Measurements from ENCODE around the gene GRIK1. TPM values are rescaled to one million over a fixed set of nuclear protein-coding genes. Genes with fewer than 3 reads are reported as not detected.

Gene GRIK1
- total RNA-seq, 2 donors from 2014 or later = 0.21 TPM; not detected in 1

DNA sequence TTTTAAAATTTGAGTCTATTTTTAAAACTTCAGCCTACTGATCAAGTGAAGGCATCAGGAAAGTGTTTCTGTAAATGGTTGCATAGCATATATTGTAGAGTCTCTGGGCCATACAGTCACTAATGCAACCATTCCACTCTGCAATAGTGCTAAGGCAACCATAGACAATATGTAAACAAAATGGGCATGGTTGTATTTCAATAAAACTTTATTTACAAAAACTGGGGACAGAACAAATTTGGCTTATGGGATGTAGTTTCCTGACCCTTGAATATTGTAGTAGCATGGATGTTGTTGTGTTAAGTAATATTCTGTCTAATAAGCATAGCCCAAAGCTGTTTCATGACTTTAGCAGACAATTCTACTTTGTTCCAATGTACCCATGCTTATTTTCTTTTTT lies 117.7 kb downstream of the GRIK1 start:
- TF ChIP-seq, protein P1, sequence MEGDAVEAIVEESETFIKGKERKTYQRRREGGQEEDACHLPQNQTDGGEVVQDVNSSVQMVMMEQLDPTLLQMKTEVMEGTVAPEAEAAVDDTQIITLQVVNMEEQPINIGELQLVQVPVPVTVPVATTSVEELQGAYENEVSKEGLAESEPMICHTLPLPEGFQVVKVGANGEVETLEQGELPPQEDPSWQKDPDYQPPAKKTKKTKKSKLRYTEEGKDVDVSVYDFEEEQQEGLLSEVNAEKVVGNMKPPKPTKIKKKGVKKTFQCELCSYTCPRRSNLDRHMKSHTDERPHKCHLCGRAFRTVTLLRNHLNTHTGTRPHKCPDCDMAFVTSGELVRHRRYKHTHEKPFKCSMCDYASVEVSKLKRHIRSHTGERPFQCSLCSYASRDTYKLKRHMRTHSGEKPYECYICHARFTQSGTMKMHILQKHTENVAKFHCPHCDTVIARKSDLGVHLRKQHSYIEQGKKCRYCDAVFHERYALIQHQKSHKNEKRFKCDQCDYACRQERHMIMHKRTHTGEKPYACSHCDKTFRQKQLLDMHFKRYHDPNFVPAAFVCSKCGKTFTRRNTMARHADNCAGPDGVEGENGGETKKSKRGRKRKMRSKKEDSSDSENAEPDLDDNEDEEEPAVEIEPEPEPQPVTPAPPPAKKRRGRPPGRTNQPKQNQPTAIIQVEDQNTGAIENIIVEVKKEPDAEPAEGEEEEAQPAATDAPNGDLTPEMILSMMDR (IDR thresholded peaks at IDR 0.05) = no peak

DNA sequence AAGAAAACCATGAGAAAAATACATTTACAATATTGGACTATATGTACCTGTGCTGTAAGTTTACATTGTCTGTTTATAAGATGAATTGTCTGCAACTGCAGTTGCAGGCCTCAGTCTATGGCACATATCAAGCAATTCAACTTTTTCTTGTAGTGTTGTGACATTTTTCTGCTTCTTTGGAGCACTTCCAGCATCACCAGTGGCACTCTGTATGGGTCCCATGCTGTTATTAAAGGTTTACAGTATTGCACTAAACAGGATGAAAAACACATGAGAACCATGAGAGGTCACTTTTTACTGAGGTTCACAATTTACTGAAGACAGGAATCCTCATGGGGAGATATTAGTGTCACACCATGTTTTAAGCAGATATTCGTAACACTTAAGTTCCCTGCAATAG lies 118.6 kb downstream of the GRIK1 start:
- DNase-seq (ENCODE audit: low spot score) = no peak
- no peak overlapping the region for H3K4me3 ChIP-seq
- no peak overlapping the region for H3K27ac ChIP-seq
- H3K36me3 ChIP-seq = no peaks in the 10 kb centered on the region
- TF ChIP-seq, protein P1 (IDR thresholded peaks at IDR 0.05) = no peak
- no peak for ATAC-seq (ENCODE audit: insufficient number of reproducible peaks, low FRiP score, low read depth)
- H3K9me3 ChIP-seq = no peaks in the 10 kb centered on the region
- H3K4me1 ChIP-seq (ENCODE audit: control insufficient read depth in 1 of 2, low read depth in 2 of 2) = no peaks in the 10 kb centered on the region
- no peaks in the 10 kb centered on the region for H3K27me3 ChIP-seq (replicated peaks; ENCODE audit: insufficient read depth)

More for the DNA sequence above, 117.7 kb downstream of the GRIK1 start:
- no peak overlapping the region for H3K27ac ChIP-seq
- no peaks in the 10 kb centered on the region for H3K9me3 ChIP-seq
- ATAC-seq (ENCODE audit: insufficient number of reproducible peaks, low FRiP score, low read depth) = no peak
- DNase-seq (ENCODE audit: low spot score) = no peak
- H3K4me3 ChIP-seq = no peak overlapping the region
- no peaks in the 10 kb centered on the region for H3K36me3 ChIP-seq
- no peaks in the 10 kb centered on the region for H3K27me3 ChIP-seq (replicated peaks; ENCODE audit: insufficient read depth)
- H3K4me1 ChIP-seq (ENCODE audit: control insufficient read depth in 1 of 2, low read depth in 2 of 2) = no peaks in the 10 kb centered on the region

DNA sequence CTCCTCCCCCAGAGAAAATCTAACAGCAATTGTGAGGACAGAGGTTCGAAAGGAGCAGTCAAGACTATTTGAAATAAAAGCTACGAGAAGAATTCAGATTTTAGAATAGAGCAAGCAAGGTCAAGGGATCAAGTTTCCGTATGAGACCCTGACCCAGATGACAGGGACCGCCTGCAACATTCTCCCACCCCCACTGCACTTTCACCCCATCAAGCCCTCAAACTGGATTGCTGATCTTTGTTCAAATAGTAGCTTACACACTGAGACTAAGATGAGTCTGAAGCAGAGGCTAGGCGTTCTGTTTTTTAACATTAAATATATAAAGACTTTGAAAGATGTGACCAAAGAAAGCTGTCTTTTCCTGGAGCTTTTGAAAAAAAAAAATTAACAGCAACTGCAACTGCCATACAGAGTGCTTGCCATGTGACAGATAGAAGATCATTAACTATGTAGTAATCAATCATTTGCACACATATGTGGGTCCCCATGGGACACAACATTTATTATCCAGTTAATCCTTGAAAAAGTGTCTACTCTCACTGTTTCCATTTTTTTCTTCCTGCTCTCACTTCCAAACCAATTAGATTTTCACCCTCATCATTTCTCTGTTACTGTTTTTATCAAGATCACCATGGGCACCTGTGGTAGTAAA lies 120.0 kb downstream of the GRIK1 start:
- no peak for DNase-seq (ENCODE audit: low spot score)
- Histone ChIP-seq H3K27ac (no peak overlapping the region), H3K27me3 (replicated peaks; ENCODE audit: insufficient read depth) (no peaks in the 10 kb centered on the region), H3K4me1 (ENCODE audit: control insufficient read depth in 1 of 2, low read depth in 2 of 2) (no peaks in the 10 kb centered on the region), H3K36me3 (no peaks in the 10 kb centered on the region), H3K9me3 (no peaks in the 10 kb centered on the region), H3K4me3 (no peak overlapping the region)
- ATAC-seq (ENCODE audit: insufficient number of reproducible peaks, low FRiP score, low read depth) = no peak
- TF ChIP-seq, protein P1 (IDR thresholded peaks at IDR 0.05) = no peak

GRCh38 chr21:29818383-29818921 lies 121.3 kb downstream of the GRIK1 start:
- TF ChIP-seq, protein P1 (IDR thresholded peaks at IDR 0.05) = no peak
- Histone ChIP-seq H3K4me3 (no peak overlapping the region), H3K27me3 (replicated peaks; ENCODE audit: insufficient read depth) (no peaks in the 10 kb centered on the region), H3K4me1 (ENCODE audit: control insufficient read depth in 1 of 2, low read depth in 2 of 2) (no peaks in the 10 kb centered on the region), H3K9me3 (no peaks in the 10 kb centered on the region), H3K27ac (no peak overlapping the region), H3K36me3 (no peaks in the 10 kb centered on the region)
- DNase-seq (ENCODE audit: low spot score) = no peak
- ATAC-seq (ENCODE audit: insufficient number of reproducible peaks, low FRiP score, low read depth) = no peak

- ATAC-seq (ENCODE audit: insufficient number of reproducible peaks, low FRiP score, low read depth) = no peak
- Histone ChIP-seq H3K9me3 (no peaks in the 10 kb centered on the region), H3K4me3 (no peak overlapping the region), H3K27me3 (replicated peaks; ENCODE audit: insufficient read depth) (no peaks in the 10 kb centered on the region), H3K36me3 (no peaks in the 10 kb centered on the region), H3K4me1 (ENCODE audit: control insufficient read depth in 1 of 2, low read depth in 2 of 2) (no peaks in the 10 kb centered on the region), H3K27ac (no peak overlapping the region)
- no peak for DNase-seq (ENCODE audit: low spot score)
- TF ChIP-seq, protein P1 (IDR thresholded peaks at IDR 0.05) = no peak
Observed at GRCh38 chr21:29817450-29817849, 122.3 kb downstream of the GRIK1 start.

Measured in thoracic aorta (tissue), 2 donors.